Activated CD4-positive, alpha-beta T cell treated with anti-CD3 and anti-CD28 coated beads, Interleukin-2, Interleukin-4, amounts not matched to agents 100 ng/mL and 50 ng/mL, durations not matched to agents 16 hours and 8 hours (primary cell): Measurements from ENCODE around the gene LCE1F.

ENCODE experiments used
- DNase-seq: peaks from one replicate; pipeline ENCODE4 v3.0.0-alpha.2; 2020; ENCODE audit warnings: low spot score

LCE1F gene

GRCh38 chr1:152774875-152775274, at the start of gene LCE1F:
Gene LCE1F (plus strand): TSS chr1:152775140. CDS start chr1:152776372, 1,232 bp downstream.
- DNase-seq: no peak

- DNase-seq: no peak
These were observed 49.7 kb upstream of the LCE1F start for GRCh38 chr1:152725261-152725660.

DNA sequence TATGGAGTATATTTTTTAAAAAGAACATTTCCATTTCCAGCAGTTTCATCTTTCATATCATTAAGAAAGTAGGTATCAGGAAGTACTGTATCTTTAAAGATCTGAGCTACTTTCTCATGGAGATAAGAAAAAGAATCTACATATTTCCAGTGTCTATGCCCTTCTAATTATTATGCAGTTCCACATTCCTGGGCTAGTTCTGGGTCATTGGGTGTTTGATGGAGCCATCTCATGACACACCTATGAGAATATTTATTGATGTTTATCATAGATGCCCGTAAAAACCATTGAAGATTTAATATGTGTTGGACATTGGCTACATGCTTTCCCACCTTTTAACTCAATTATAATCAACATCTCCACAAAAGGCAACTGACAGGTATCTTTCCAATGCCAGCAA, 46.0 kb upstream of the LCE1F start:
- no peak for DNase-seq

DNA sequence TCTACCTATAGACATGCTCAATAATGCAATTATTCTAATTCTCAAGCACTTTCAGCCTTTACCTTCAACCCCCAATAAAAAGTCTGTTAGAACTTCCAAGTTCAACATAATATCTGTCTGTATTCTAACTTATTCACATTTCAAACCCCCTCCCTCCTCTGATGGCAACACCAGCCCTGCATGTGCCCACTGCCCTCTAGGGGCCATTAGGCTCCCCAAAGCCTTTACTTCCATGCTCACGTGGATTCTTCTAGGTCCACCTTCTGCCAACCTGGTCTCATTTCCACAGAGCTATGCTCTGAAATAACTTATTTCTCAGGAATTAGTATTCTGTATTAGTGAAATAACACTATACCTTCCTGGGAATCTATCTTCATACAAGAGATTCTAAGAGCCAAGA, 39.3 kb upstream of the LCE1F start:
- no peak for DNase-seq

DNA sequence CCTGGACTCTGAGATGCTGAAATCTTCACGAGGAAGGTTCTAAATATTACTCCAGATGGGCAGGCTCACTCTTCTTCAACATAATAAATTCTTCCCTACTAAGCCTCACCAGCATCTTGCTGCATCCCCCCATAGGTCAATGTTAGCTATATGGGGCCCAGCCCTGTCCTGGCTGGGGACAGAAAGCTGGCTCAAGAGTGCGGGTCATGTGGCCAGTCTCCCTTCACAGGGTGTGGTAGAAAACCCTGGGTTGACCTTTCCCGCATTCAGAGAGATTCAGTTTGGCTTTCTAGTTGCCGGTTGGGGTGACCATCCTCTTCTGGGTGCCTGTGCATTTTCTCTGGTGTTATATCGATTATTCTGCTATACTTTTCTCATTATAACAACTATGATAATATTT, 36.9 kb upstream of the LCE1F start:
- no peak for DNase-seq

DNA sequence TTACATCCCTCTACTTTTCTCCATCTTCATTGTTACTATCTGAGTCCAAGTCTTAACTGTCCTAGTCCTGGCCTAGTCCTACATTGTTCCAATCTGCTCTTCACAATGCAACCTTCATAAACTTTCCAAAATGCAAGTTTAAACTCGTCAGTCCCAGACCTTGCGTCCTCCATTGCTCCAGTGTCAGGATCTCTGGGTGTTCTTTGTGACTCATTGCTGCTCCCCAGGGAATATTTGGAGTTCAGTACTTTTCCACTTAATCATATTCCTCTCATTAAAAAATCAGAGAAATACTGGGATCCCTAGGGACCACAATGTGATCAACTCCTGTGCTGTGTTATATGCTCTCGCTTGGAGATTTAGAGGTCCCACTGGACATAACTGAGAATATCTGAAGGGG, 35.1 kb upstream of the LCE1F start:
- DNase-seq: no peak

DNA sequence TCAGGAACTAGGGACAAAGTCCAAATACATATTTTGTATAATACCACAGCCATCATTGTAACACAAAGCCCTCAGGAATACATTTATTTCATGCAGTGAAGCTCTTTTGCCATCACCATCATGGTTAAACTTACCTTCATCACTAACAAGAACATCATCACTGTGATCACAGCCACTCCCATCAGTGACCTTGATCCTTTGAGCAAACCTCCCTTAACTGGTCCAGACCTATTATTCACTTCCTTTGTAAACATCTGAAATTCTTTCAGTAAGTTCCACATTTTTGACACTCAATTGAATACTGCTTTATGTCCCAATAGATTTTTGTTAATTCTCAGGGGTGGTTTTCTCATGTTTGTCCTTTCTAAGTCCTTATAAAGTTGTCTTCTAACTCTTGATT, 33.3 kb upstream of the LCE1F start:
- DNase-seq: no peak

DNA sequence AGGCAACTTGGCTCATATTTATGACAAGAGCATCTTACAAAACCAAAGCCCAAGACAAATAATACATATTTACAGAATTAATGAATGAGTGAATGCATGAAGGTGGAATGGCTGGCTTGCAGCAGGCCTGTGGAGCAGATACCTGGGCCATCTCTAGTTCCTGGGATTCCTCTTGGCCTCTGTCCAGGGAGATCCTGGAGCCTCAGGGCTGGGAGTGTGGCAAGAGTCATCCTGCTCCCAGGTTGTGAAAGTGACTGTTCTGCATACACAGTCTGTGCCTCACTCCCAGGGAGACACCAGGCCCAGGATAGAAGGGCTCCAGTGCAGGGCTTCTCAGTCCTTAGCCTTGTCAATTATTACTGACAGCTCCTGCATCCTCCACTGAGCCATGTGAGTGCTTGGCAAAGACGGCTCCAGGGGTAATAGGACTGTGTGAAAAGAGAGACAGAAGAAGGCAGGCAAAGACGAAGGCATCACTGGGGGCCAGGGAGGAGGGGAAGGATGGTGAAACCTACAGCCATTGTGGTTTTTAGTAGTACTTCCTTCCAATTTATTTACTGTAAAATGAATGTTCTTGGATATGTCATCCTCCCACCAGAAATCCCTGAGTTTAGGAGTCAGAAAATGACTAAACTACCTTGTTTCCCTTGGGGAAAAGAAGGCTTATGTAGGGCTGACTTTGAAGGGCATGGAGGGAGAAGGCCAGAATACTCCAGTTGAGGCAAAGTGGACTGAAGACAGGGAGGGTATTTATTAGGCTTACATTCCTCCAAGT, 31.4 kb upstream of the LCE1F start:
- DNase-seq: no peak

GRCh38 chr1:152745289-152745704, 29.6 kb upstream of the LCE1F start:
- no peak for DNase-seq

GRCh38 chr1:152745765-152746444, 29.0 kb upstream of the LCE1F start:
- no peak for DNase-seq

DNA sequence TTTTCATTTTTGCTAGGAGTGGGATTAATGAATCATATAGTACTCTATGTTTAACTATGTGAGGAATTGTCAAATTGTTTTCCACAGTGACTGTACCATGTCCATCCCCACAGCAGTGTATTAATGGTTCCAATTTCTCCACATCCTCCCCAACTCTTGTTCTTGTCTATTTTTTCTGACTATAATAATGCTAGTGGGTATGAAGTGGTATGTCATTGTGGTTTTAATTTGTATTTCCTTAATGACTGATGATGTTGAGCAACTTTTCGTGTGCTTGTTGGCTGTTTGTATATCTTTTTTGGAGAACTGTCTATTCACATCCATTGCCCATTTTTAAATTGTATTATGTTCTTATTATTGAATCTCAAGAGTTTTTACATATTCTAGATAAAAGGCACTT, 27.1 kb upstream of the LCE1F start:
- DNase-seq: no peak

GRCh38 chr1:152752225-152752624, 22.7 kb upstream of the LCE1F start:
- DNase-seq: no peak

DNA sequence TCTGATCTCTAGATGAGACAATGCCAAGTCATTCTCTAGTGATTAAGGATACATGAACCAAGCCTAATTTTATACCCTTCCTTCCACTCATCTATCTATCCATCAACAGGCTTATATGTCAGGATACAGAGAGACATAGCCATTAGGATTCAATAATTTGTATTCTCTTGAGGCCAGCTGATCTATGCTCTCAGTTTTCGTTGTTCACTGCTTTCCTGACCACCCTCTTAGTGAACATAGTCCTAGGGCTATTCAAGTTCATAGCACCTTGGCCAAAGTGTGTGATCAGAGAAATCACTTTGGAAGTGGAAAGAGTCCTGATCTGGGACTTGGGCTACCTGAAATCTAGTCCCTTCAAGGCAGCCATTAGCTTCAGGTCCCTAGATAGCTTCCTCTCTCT, 21.4 kb upstream of the LCE1F start:
- DNase-seq: no peak

DNA sequence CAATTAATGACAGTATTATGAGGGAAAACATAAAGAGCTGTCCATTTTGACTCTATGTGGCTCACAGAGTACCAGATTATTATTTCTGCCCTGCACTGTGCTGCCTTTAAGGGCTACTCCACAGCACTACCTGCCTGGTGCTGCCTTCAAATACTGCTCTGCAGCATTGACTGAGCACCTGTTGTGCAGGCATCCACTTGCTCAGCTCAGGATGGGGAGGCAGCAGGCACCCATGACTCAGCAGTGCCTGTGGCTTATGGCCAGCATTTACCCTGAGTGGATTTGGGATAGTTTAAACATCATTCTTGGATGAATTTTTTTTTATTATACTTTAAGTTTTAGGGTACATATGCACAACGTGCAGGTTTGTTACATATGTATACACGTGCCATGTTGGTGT, 18.1 kb upstream of the LCE1F start:
- no peak for DNase-seq

DNA sequence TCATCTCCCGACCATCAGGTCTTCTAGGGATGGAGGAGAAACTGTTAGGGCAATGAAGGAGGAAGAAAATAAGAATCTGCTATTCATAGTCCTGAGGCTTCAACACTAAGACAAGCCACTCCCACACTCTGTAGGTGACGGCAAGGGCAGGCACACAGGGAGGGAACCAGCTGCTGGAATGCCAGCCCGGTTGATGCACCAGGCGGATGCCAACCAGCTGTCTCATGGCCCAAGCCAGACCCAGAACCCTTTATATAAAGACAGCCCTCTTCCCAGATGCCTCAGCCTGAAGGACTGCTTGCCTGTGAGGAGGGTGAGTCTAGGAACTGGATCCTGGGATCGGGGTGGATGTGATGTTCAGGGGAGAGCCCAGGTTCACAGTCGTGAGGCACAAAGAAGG, 17.2 kb upstream of the LCE1F start, which contains the start of gene KPRP:
Gene KPRP, plus strand, starts transcription at position 279 of the 400 bp plus-strand sequence. CDS start 1,564 bp downstream, outside the sequence.
- no peak for DNase-seq

DNA sequence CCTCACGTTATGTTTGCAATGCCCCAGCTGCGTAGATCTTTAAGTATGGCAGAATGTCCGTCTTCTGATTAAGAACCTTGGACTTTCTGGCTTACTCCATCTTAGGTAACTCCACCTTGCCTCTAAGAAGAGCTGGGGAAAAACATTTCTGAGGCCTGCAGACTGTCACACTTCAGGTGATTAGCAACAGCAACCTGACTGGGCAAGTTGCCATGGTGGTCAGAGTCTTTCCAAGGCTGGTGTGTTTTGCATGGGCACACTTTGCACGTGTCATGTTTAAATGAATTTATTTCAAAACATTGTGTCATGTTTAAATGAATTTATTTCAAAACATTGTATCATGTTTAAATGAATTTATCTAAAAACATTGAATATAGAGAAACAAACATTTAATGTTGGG, 16.3 kb upstream of the LCE1F start:
- DNase-seq: no peak

GRCh38 chr1:152759453-152760173, 15.3 kb upstream of the LCE1F start:
- DNase-seq: no peak

- DNase-seq: no peak
These were observed 14.3 kb upstream of the LCE1F start for GRCh38 chr1:152760551-152761190.

GRCh38 chr1:152761609-152762213, 13.2 kb upstream of the LCE1F start:
- DNase-seq: no peak

- DNase-seq: no peak
These were observed 6.0 kb upstream of the LCE1F start for GRCh38 chr1:152768847-152769533.

DNA sequence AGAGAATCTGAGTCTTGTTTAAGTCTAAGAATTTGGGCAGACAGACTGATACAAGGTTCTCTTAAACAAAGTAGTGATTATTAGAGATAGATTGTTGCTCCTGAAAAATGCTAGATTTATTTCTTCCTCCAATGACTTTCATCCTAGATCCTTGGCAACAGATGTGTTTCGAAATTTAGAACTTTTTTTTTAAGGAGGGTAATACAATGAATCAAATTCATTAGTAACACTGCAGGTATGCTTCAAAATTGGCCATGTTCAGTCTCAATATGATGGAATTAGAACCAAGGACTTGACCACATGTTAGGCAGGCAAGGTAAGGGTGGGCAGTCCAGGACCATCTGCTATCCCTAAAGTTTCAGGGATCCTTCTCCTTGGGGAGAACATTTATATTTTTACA, 4.5 kb upstream of the LCE1F start:
- no peak for DNase-seq
